Measurements from ENCODE around the gene ITPRID2. TPM values are rescaled to one million over a fixed set of nuclear protein-coding genes. Genes with fewer than 3 reads are reported as not detected.
A peak's percentile ranks its signal among the peaks of the same experiment; 100 is the strongest.

ITPRID2 gene
- total RNA-seq, 4 donors from 2014 or later, result 69.3 to 175 (median 123) TPM

GRCh38 chr2:181895818-181896217 is 4.3 kb downstream of the ITPRID2 start:
- Histone ChIP-seq H3K27ac (peak overlapping the region in 2 of 4 donors; percentile 57 to 75), H3K4me1 (peaks cover 0 to 45% (median 2%) of the 10 kb centered on the region in 4 donors)
- no peak for DNase-seq

GRCh38 chr2:181896286-181896685 is 4.8 kb downstream of the ITPRID2 start:
- Histone ChIP-seq H3K4me3 (peak overlapping the region in 2 of 4 donors; percentile 24 to 68), H3K27me3 (no peaks in the 10 kb centered on the region), H3K36me3 (peaks cover 0 to 25% (median 0%) of the 10 kb centered on the region in 3 donors), H3K27ac (peak overlapping the region in 3 of 4 donors; percentile 7 to 75 (median 57)), H3K4me1 (peaks cover 0 to 46% (median 2%) of the 10 kb centered on the region in 4 donors), H3K9me3 (no peaks in the 10 kb centered on the region)
- TF ChIP-seq POLR2A (IDR thresholded peaks at IDR 0.05) (peak in 1 of 2 donors; percentile 6), CTCF (IDR thresholded peaks at IDR 0.05) (no peak)
- DNase-seq, result no peak

More at GRCh38 chr2:181895818-181896217, 4.3 kb downstream of the ITPRID2 start:
- H3K36me3 ChIP-seq, result peaks cover 0 to 20% (median 0%) of the 10 kb centered on the region in 3 donors
- no peak for TF ChIP-seq POLR2A (IDR thresholded peaks at IDR 0.05)
- TF ChIP-seq CTCF (IDR thresholded peaks at IDR 0.05), result no peak
- H3K9me3 ChIP-seq, result no peaks in the 10 kb centered on the region
- no peaks in the 10 kb centered on the region for H3K27me3 ChIP-seq
- peak overlapping the region in 2 of 4 donors; percentile 11 to 68 for H3K4me3 ChIP-seq

- no peak for TF ChIP-seq CTCF (IDR thresholded peaks at IDR 0.05)
- no peak for TF ChIP-seq POLR2A (IDR thresholded peaks at IDR 0.05)
- no peaks in the 10 kb centered on the region for H3K27me3 ChIP-seq
- no peak for DNase-seq
- peaks cover 0 to 48% (median 0%) of the 10 kb centered on the region in 3 donors for H3K36me3 ChIP-seq
- no peak overlapping the region for H3K27ac ChIP-seq
- H3K4me1 ChIP-seq, result peaks cover 0 to 49% (median 2%) of the 10 kb centered on the region in 4 donors
- no peaks in the 10 kb centered on the region for H3K9me3 ChIP-seq
- H3K4me3 ChIP-seq, result no peak overlapping the region
Observed at GRCh38 chr2:181900007-181900651, 8.6 kb downstream of the ITPRID2 start.

GRCh38 chr2:181902625-181903024 is 11.1 kb downstream of the ITPRID2 start:
- Histone ChIP-seq H3K9me3 (no peaks in the 10 kb centered on the region), H3K27me3 (no peaks in the 10 kb centered on the region), H3K4me3 (no peak overlapping the region), H3K36me3 (peaks cover 0 to 56% (median 0%) of the 10 kb centered on the region in 3 donors), H3K27ac (no peak overlapping the region), H3K4me1 (peaks cover 0 to 35% (median 2%) of the 10 kb centered on the region in 4 donors)
- TF ChIP-seq CTCF (IDR thresholded peaks at IDR 0.05) (no peak), POLR2A (IDR thresholded peaks at IDR 0.05) (no peak)
- no peak for DNase-seq

GRCh38 chr2:181904022-181904632 is 12.6 kb downstream of the ITPRID2 start:
- H3K36me3 ChIP-seq, result peaks cover 0 to 47% (median 0%) of the 10 kb centered on the region in 3 donors
- no peaks in the 10 kb centered on the region for H3K9me3 ChIP-seq
- H3K27ac ChIP-seq, result no peak overlapping the region
- no peaks in the 10 kb centered on the region for H3K27me3 ChIP-seq
- no peak for TF ChIP-seq POLR2A (IDR thresholded peaks at IDR 0.05)
- peak in 5 of 6 experiments; percentile 38 to 57 (median 50) for TF ChIP-seq CTCF (IDR thresholded peaks at IDR 0.05)
- no peak overlapping the region for H3K4me3 ChIP-seq
- H3K4me1 ChIP-seq, result peaks cover 0 to 39% (median under 1%) of the 10 kb centered on the region in 4 donors
- DNase-seq, result no peak
